GM21737 (cell line): ENCODE results near the gene UBALD1.
"Not testable (repeated sequence)": the region's sequence is repeated elsewhere in the genome, so short reads cannot be mapped to it uniquely, and the experiment has no call there.

ENCODE experiments used
- ATAC-seq: cut with Tn5 transposase; IDR thresholded peaks from one replicate; pipeline ENCODE4 v1.9.1; 2021; ENCODE audit warnings: mild to moderate bottlenecking, moderate library complexity; ENCODE audit not compliant: unreplicated experiment

UBALD1 gene

GRCh38 chr16:4614571-4615383 is at the start of gene UBALD1:
Gene UBALD1 (minus strand): TSS chr16:4614888. CDS start chr16:4614797, 91 bp downstream.
- ATAC-seq = peak; percentile 56

GRCh38 chr16:4663777-4664465 is 49.2 kb upstream of the UBALD1 start:
- ATAC-seq = no peak

- no peak for ATAC-seq
Measured at GRCh38 chr16:4663465-4663776, 48.7 kb upstream of the UBALD1 start.

- no peak for ATAC-seq
Measured at GRCh38 chr16:4661661-4662060, 47.0 kb upstream of the UBALD1 start.

GRCh38 chr16:4660454-4661007 is 45.8 kb upstream of the UBALD1 start:
- ATAC-seq = peak; percentile 45

- ATAC-seq = no peak
Measured at GRCh38 chr16:4659363-4660353, 45.0 kb upstream of the UBALD1 start.

GRCh38 chr16:4656695-4657686 is 42.3 kb upstream of the UBALD1 start:
- no peak for ATAC-seq

GRCh38 chr16:4656221-4656620 is 41.5 kb upstream of the UBALD1 start:
- no peak for ATAC-seq

- no peak for ATAC-seq
Measured at GRCh38 chr16:4655801-4656200, 41.1 kb upstream of the UBALD1 start.

- ATAC-seq = no peak
Measured at GRCh38 chr16:4654964-4655590, 40.4 kb upstream of the UBALD1 start.

GRCh38 chr16:4654011-4654963 is 39.6 kb upstream of the UBALD1 start:
- no peak for ATAC-seq

- no peak for ATAC-seq
Measured at GRCh38 chr16:4652561-4652960, 37.9 kb upstream of the UBALD1 start.

GRCh38 chr16:4651827-4652226 is 37.1 kb upstream of the UBALD1 start:
- ATAC-seq = no peak

GRCh38 chr16:4650443-4651074 is 35.9 kb upstream of the UBALD1 start:
- ATAC-seq = not testable (repeated sequence)

- no peak for ATAC-seq
Measured at GRCh38 chr16:4649744-4650442, 35.2 kb upstream of the UBALD1 start.

GRCh38 chr16:4648917-4649316 is 34.2 kb upstream of the UBALD1 start:
- no peak for ATAC-seq

GRCh38 chr16:4647644-4647980 is 32.9 kb upstream of the UBALD1 start:
- no peak for ATAC-seq
